HT-29 (cell line): ENCODE data around the gene IL26. TPM values are rescaled to one million over a fixed set of nuclear protein-coding genes. Genes with fewer than 3 reads are reported as not detected.
"Not testable (repeated sequence)": the region's sequence is repeated elsewhere in the genome, so short reads cannot be mapped to it uniquely, and the experiment has no call there.

Experiments used
- DNase-seq: peaks from one replicate; pipeline ENCODE4 v3.0.0-alpha.2; 2015; ENCODE audit warnings: low spot score
- total RNA-seq: library from RNA; depleted of rRNA; stranded (reverse); fragments of >200 nt; shearing (Covaris generic); gene quantifications from 2 replicates; pipeline ENCODE4 v1.2.3, GENCODE V29; 2014

The IL26 gene
- total RNA-seq, 1 experiment from 2014 or later, result not detected

- DNase-seq, result no peak
Measured at GRCh38 chr12:68199127-68199526, 26.5 kb downstream of the IL26 start.

GRCh38 chr12:68198507-68199086 lies 27.0 kb downstream of the IL26 start:
- no peak for DNase-seq

GRCh38 chr12:68190301-68190700 lies 35.3 kb downstream of the IL26 start:
- DNase-seq, result no peak

- DNase-seq, result peak; percentile 14
Measured at GRCh38 chr12:68189821-68190242, 35.8 kb downstream of the IL26 start.

DNA sequence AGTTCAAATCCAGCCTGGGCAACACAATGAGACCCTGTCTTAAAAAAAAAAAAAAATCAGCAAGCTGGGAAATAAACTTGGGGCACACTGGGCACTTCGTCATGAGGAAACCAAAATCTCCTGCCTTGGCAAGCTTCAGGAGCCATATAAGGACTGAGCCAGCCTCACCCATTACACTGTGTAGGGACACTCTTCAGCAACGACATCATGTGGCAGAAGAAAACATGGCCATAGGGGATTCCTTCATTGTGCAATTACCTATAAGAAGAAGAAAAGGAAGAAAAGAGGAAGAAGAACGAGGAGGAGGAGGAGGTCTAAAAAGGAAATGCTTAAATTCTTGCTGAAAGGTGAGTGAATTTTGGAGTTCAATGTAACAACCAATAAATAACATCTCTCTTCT lies 40.0 kb downstream of the IL26 start:
- no peak for DNase-seq

GRCh38 chr12:68180792-68181744 lies 44.5 kb downstream of the IL26 start:
- DNase-seq, result no peak

GRCh38 chr12:68178774-68179439 lies 46.7 kb downstream of the IL26 start:
- no peak for DNase-seq

GRCh38 chr12:68178184-68178583 lies 47.4 kb downstream of the IL26 start:
- no peak for DNase-seq

DNA sequence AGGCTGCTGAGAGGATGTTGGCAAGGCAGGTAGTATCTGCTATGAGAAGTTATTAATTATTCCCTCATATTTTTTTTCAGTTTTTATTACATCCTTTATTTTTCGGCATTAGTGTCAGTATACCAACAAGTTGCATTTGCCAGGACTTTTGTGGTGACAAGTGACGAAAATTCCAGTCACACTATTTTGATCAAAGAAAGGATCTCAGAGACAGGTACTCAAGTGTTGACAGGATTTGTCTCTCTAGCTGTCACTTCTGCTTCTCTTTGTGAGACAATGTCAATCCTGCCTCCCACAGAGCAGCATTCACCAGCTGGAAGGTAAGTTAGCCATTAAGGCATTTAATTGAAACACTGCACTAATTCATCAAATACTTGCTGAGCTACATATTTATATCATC lies 48.0 kb downstream of the IL26 start:
- no peak for DNase-seq

DNA sequence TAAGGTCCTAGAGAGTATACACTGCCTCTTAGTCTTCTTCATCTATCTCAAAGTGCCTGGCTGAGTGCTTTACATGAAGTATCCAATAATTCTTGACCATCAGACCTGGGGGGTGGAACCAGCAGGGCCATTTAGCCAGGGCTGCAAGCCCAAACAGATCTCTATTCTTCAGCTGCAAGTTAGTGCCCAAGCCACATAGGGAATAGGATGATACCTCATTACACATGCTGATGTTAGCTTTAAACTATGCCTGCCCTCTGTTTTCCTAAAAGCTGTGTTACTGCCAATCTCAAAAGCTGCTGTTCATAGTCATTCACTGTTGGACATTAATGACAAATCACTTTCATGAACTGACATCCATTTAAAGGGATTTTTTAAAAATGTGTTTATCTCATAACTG lies 49.4 kb downstream of the IL26 start:
- no peak for DNase-seq

DNA sequence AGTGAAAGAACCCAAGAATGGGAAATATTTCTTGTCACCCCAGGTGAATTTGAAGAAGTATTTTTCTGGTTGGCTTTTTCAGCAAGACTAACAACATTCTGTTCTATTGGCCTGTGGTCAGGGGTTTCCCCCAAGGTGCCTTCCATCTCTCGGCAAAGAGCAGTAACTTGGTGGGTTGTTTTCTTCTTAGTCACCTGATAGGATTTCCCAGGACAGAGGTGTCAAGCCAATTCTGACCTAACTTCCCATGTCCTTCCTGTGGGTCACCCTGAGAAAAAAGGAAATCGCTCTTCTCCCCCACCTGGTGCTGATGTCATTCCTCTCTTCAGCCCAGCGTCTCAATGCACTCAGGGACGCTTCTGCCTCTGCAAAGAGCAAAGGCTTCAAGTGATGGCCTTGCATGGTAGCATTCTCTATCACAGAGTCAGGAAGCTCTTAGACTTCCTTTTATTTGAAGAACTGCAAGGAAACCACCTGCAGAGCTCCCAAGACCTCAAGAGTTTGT lies 50.0 kb downstream of the IL26 start:
- no peak for DNase-seq

DNA sequence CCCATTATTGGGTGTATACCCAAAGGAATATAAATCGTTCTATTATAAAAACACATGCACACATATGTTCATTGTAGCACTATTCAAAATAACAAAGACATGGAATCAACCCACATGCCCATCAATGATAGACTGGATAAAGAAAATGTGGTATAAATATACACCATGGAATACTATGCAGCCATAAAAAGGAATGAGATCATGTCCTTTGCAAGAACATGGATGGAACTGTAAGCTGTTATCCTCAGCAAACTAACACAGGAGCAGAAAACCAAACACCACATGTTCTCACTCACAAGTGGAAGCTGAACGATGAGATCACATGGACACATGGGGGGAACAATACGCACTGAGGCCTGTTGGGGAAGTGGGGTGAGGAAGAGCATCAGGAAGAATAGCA lies 50.8 kb downstream of the IL26 start:
- not testable (repeated sequence) for DNase-seq

DNA sequence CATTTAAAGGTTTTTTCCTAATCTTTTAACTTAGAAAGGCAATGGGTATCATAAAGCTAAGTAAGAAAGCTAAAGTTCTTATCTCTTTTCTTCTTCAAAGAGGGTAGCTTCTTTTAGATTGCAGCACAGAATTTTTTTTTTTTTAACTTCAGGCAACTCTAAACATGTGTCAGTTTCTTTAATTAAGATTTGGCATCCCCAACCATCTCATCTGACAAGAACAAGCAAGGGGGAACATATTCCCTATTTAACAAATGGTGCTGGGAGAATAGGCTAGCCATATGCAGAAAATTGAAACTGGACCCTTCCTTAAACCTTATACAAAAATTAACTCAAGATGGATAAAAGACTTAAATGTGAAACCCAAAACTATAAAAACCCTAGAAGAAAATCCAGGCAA lies 51.8 kb downstream of the IL26 start:
- no peak for DNase-seq

DNA sequence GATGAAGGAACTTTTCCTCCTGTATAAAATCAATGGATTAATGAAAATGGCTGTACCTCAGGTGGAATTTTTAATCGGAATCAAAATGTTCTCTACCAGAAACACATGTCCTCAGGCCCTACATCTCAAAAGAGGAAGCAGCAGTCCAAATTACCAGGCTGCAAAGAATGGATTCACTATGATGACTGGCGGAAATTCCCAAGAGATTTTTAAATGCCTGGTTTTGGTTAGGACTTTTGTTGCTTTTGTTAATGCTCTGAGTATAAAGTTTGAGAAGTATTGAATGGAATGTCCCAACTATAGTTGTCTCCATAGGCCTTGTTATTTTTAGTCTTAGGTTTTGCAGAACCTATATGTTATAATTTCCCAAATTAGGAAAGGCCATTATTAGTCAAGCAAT lies 54.9 kb downstream of the IL26 start:
- DNase-seq, result no peak

- no peak for DNase-seq
Measured at GRCh38 chr12:68169213-68169889, 56.3 kb downstream of the IL26 start.

- DNase-seq, result no peak
Measured at GRCh38 chr12:68166317-68166831, 59.2 kb downstream of the IL26 start.

DNA sequence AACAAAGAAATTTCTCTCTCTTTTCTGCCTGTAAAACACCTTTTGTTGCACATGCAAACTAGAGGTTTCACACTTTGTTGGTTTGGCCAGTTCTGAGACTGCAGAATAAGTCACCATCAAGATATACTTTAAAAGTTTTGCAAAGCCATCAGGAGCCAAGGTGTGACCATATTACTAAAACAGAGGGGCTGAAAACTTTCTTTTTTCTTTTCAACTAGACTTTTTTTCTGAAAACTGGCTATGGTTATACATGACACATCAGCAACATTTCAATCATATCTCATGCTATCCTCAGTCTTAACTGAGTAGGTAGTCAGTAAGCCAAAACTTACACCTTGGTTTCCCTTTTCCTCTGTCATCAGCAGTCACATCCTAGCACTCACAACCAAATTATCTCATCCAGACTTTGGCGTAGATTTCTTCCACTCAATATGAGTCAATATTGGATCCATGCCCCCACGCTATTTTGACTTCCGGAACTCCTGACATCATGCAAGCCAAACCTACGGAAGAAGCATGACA lies 62.0 kb downstream of the IL26 start:
- DNase-seq, result no peak

DNA sequence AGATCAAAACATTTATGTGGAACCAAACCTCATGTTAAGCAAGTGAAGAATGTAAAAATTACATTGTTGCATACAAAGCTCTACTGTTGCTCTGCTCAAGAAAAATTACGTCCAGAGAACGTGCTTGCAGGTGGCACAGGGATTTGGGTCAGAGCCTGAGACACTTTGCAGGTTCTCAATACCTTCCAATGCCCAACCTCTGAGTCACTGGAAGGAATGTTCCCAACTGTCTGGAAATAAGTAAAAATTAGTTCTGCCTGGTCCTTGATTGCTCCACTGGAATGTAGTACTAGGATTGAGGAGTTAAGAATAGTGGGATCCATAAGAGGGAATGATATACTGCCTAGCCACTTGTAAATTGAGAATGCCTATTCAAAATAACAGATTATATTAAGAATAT lies 63.2 kb downstream of the IL26 start:
- no peak for DNase-seq

DNA sequence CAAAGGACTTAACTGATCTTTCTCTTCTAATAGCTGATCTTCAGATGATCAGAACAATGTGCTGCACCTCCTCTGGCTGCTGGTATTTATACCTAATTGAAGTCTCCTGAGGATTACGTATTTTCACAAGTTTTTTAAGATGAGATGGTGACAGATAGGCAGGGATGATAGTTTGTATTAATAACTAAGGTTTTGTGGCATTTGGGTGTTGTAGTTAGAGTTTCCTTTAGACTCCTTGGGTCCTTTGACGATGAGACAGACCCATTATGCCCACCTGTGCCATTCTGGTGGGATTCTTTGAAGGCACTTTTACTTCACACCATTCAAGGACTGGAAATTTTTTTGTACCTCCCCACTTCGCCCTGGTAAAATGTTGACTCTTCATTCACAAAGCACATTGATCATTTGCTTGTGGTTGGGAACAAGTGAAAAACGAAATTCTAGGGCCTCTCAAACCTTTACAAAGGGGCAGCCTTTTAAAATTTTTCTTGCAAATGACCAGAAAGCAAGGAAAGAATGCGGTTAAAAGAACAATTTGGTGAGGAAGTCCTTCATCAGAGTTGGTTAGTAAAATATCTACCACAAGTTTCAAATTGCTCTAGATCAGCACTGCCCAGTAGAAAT lies 65.8 kb downstream of the IL26 start, which contains the start of gene IFNG:
IFNG (minus strand) TSS at position 60 of the 624 bp plus-strand sequence. CDS start 125 bp downstream, outside the sequence.
- no peak for DNase-seq

GRCh38 chr12:68158432-68158831 lies 67.2 kb downstream of the IL26 start:
- peak; percentile 64 for DNase-seq

GRCh38 chr12:68157380-68157779 lies 68.2 kb downstream of the IL26 start:
- no peak for DNase-seq
